ENCODE data around the gene KCNC2. TPM values are rescaled to one million over a fixed set of nuclear protein-coding genes. Genes with fewer than 3 reads are reported as not detected.

Gene KCNC2
- total and polyA plus RNA-seq, 2 donors from 2014 or later = not detected

- intact Hi-C loops (cut with DNase I) = no loop called here
- Histone ChIP-seq H3K27me3 (ENCODE audit: control insufficient read depth, insufficient read depth, low read length) (no peaks in the 10 kb centered on the region), H3K27ac (ENCODE audit: low read depth in 2 of 2, low read length in 2 of 2) (no peak overlapping the region), H3K36me3 (ENCODE audit: control insufficient read depth in 2 of 3, insufficient read depth in 3 of 3, low read length in 3 of 3) (no peaks in the 10 kb centered on the region), H3K4me1 (ENCODE audit: control insufficient read depth in 2 of 3, insufficient read depth in 2 of 3, low read depth in 1 of 3, low read length in 3 of 3) (no peaks in the 10 kb centered on the region), H3K4me3 (ENCODE audit: low read length in 3 of 3) (no peak overlapping the region), H3K9ac (ENCODE audit: low read length in 3 of 3) (no peak overlapping the region), H3K9me3 (ENCODE audit: control insufficient read depth in 2 of 3, insufficient read depth in 1 of 3, low read length in 3 of 3) (no peaks in the 10 kb centered on the region)
- no peak for FAIRE-seq
- DNase-seq = no peak
- TF ChIP-seq, protein P1, sequence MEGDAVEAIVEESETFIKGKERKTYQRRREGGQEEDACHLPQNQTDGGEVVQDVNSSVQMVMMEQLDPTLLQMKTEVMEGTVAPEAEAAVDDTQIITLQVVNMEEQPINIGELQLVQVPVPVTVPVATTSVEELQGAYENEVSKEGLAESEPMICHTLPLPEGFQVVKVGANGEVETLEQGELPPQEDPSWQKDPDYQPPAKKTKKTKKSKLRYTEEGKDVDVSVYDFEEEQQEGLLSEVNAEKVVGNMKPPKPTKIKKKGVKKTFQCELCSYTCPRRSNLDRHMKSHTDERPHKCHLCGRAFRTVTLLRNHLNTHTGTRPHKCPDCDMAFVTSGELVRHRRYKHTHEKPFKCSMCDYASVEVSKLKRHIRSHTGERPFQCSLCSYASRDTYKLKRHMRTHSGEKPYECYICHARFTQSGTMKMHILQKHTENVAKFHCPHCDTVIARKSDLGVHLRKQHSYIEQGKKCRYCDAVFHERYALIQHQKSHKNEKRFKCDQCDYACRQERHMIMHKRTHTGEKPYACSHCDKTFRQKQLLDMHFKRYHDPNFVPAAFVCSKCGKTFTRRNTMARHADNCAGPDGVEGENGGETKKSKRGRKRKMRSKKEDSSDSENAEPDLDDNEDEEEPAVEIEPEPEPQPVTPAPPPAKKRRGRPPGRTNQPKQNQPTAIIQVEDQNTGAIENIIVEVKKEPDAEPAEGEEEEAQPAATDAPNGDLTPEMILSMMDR (IDR thresholded peaks at IDR 0.05; ENCODE audit: borderline replicate concordance, extremely low read depth, insufficient read depth) = no peak
Measured at GRCh38 chr12:75099210-75099609, 110.4 kb downstream of the KCNC2 start.

DNA sequence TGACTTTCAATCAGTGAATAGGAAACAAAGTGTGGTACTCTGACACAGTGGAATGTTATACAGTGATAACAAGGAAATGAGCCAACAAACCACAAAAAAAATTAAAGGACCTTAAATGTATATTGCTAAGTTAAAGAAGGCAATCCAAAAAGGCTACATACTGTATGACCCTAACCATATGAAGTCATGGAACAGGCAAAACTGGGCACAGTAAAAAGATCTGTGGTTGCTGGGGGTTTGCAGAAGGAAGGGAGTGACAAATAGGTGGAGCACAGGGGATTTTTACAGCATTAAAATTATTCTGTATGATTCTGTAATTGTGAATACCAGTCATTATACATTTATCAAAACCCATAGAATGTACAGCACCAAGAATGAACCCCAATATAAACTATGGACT lies 112.6 kb downstream of the KCNC2 start:
- FAIRE-seq = no peak

GRCh38 chr12:75087654-75088053 lies 122.0 kb downstream of the KCNC2 start:
- Histone ChIP-seq H3K27ac (ENCODE audit: low read depth in 2 of 2, low read length in 2 of 2) (no peak overlapping the region), H3K36me3 (ENCODE audit: control insufficient read depth in 2 of 3, insufficient read depth in 3 of 3, low read length in 3 of 3) (no peaks in the 10 kb centered on the region), H3K9me3 (ENCODE audit: control insufficient read depth in 2 of 3, insufficient read depth in 1 of 3, low read length in 3 of 3) (no peaks in the 10 kb centered on the region), H3K27me3 (ENCODE audit: control insufficient read depth, insufficient read depth, low read length) (no peaks in the 10 kb centered on the region), H3K4me3 (ENCODE audit: low read length in 3 of 3) (no peak overlapping the region), H3K4me1 (ENCODE audit: control insufficient read depth in 2 of 3, insufficient read depth in 2 of 3, low read depth in 1 of 3, low read length in 3 of 3) (no peaks in the 10 kb centered on the region), H3K9ac (ENCODE audit: low read length in 3 of 3) (no peak overlapping the region)
- peak in 2 of 5 donors; percentile 7 to 27 for DNase-seq
- TF ChIP-seq, protein P1 (IDR thresholded peaks at IDR 0.05; ENCODE audit: borderline replicate concordance, extremely low read depth, insufficient read depth) = no peak
- FAIRE-seq = no peak
- intact Hi-C loops (cut with DNase I) = no loop called here

More for the DNA sequence above, 112.6 kb downstream of the KCNC2 start:
- Histone ChIP-seq H3K27ac (ENCODE audit: low read depth in 2 of 2, low read length in 2 of 2) (no peak overlapping the region), H3K36me3 (ENCODE audit: control insufficient read depth in 2 of 3, insufficient read depth in 3 of 3, low read length in 3 of 3) (no peaks in the 10 kb centered on the region), H3K9ac (ENCODE audit: low read length in 3 of 3) (no peak overlapping the region), H3K9me3 (ENCODE audit: control insufficient read depth in 2 of 3, insufficient read depth in 1 of 3, low read length in 3 of 3) (no peaks in the 10 kb centered on the region), H3K27me3 (ENCODE audit: control insufficient read depth, insufficient read depth, low read length) (no peaks in the 10 kb centered on the region), H3K4me1 (ENCODE audit: control insufficient read depth in 2 of 3, insufficient read depth in 2 of 3, low read depth in 1 of 3, low read length in 3 of 3) (no peaks in the 10 kb centered on the region), H3K4me3 (ENCODE audit: low read length in 3 of 3) (no peak overlapping the region)
- intact Hi-C loops (cut with DNase I) = no loop called here
- no peak for DNase-seq
- TF ChIP-seq, protein P1 (IDR thresholded peaks at IDR 0.05; ENCODE audit: borderline replicate concordance, extremely low read depth, insufficient read depth) = no peak
